Measurements from ENCODE around the gene EHMT1.

DNA sequence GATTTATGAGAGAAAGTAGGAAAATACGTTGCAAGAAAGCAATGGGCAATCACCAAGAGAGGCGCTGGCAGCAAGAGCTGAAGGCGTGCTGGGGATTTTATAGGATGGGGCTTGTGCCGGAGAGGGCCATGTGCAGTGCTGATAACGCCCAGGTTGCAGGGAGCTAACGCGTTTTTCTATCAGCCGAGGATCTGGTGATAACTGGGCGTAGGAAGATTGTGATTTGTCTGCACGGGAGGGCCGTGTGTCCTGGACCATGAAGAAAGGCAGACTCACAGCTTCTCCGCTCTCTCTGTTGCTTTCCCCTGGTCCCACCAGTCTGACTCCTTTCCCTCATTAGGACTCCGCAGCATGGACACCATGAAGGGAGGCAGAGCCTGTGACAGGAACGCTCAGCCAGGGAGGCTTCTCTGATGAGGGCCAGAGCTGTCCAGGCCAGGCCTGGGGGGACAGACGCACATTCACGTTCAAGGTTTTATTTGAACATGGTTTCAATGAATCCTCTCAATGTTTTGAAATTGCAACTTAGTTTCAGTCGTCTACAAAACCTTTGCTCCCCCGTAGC, 246.9 kb downstream of the EHMT1 start:
- TF ChIP-seq CTCF (IDR thresholded peaks at IDR 0.05) = no peak
- TF ChIP-seq POLR2A (IDR thresholded peaks at IDR 0.05) = no peak

All from Peyer's patch (tissue), 4 donors.